ENCODE results near the gene FDPS. TPM values are rescaled to one million over a fixed set of nuclear protein-coding genes. Genes with fewer than 3 reads are reported as not detected.

FDPS gene
- total RNA-seq, 1 donor from 2014 or later: 242 TPM

DNA sequence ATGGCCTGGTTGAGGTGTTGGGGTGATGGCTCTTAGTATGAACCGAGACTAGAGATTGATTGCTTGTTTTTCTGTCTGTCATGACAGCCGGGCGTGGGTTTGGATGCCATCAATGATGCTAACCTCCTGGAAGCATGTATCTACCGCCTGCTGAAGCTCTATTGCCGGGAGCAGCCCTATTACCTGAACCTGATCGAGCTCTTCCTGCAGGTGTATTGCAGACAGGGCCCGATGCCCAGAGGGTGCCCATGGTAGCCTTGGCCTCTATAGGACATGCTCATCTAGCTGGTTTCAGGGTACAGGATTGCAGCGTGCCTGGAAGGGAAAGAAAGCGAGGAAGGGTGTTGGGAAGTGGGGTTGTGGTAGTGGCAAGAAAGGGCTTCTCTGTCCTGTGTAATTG, 9.4 kb downstream of the FDPS start:
- no peak overlapping the region for H3K4me3 Mint-ChIP-seq
- peaks cover 35% of the 10 kb centered on the region for H3K4me1 Mint-ChIP-seq
- TF ChIP-seq, protein P1, sequence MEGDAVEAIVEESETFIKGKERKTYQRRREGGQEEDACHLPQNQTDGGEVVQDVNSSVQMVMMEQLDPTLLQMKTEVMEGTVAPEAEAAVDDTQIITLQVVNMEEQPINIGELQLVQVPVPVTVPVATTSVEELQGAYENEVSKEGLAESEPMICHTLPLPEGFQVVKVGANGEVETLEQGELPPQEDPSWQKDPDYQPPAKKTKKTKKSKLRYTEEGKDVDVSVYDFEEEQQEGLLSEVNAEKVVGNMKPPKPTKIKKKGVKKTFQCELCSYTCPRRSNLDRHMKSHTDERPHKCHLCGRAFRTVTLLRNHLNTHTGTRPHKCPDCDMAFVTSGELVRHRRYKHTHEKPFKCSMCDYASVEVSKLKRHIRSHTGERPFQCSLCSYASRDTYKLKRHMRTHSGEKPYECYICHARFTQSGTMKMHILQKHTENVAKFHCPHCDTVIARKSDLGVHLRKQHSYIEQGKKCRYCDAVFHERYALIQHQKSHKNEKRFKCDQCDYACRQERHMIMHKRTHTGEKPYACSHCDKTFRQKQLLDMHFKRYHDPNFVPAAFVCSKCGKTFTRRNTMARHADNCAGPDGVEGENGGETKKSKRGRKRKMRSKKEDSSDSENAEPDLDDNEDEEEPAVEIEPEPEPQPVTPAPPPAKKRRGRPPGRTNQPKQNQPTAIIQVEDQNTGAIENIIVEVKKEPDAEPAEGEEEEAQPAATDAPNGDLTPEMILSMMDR (IDR thresholded peaks at IDR 0.05): no peak
- intact Hi-C loops (cut with micrococcal nuclease): no loop called here
- H3K27me3 Mint-ChIP-seq: no peaks in the 10 kb centered on the region
- POLR2A ChIA-PET: interaction anchor here (0.6 kb wide), 1 partner anchor 66 kb away, joined by 3 read pairs; no protein-coding TSS in a partner anchor
- no peak for DNase-seq
- no peak overlapping the region for H3K27ac Mint-ChIP-seq
- H3K9me3 Mint-ChIP-seq: no peaks in the 10 kb centered on the region
- ATAC-seq (ENCODE audit: low read depth): no peak
- peaks cover 43% of the 10 kb centered on the region for H3K36me3 Mint-ChIP-seq (ENCODE audit: low read depth)
- CTCF ChIA-PET: interaction anchor here (1.3 kb wide), 1 partner anchor 185 kb away, joined by 3 read pairs; no protein-coding TSS in a partner anchor

DNA sequence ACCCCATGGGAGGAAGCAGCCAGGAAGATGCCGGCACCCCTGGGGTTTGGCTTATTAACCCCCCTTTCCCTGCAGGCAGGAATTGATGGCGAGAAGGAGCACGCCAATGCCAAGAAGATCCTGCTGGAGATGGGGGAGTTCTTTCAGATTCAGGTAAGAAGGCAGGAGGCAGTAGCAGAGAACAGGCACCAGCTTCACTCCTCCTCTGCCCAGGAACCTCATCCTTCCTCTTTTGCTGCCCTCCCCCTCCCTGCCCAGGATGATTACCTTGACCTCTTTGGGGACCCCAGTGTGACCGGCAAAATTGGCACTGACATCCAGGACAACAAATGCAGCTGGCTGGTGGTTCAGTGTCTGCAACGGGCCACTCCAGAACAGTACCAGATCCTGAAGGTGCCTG, 10.9 kb downstream of the FDPS start:
- H3K36me3 Mint-ChIP-seq (ENCODE audit: low read depth): peaks cover 37% of the 10 kb centered on the region
- no peaks in the 10 kb centered on the region for H3K9me3 Mint-ChIP-seq
- H3K27ac Mint-ChIP-seq: no peak overlapping the region
- intact Hi-C loops (cut with micrococcal nuclease): no loop called here
- POLR2A ChIA-PET: interaction anchor here (1.5 to 2.1 kb wide), 2 partner anchors 9 to 12 kb away, joined by 5 to 12 read pairs; partner anchors contain the start of gene FDPS
- peaks cover 35% of the 10 kb centered on the region for H3K4me1 Mint-ChIP-seq
- DNase-seq (no peak), ATAC-seq (ENCODE audit: low read depth) (no peak)
- TF ChIP-seq, protein P1 (IDR thresholded peaks at IDR 0.05): no peak
- H3K4me3 Mint-ChIP-seq: no peak overlapping the region
- CTCF ChIA-PET: interaction anchor here (1.5 to 5.9 kb wide), 3 partner anchors 11 to 112 kb away, joined by 4 to 79 read pairs (median 6); partner anchors contain the start of genes FDPS and THBS3
- H3K27me3 Mint-ChIP-seq: no peaks in the 10 kb centered on the region

DNA sequence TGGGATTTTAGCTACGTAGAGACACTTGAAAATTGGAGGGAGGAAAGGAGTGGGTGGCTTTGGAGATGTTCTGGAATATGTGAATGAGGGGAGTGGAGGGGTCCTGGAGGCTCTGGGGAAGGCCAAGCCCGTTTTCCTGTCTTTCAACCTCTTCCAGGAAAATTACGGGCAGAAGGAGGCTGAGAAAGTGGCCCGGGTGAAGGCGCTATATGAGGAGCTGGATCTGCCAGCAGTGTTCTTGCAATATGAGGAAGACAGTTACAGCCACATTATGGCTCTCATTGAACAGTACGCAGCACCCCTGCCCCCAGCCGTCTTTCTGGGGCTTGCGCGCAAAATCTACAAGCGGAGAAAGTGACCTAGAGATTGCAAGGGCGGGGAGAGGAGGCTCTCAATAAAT, 11.6 kb downstream of the FDPS start:
- no peaks in the 10 kb centered on the region for H3K27me3 Mint-ChIP-seq
- H3K4me3 Mint-ChIP-seq: peak overlapping the region; percentile 74
- H3K9me3 Mint-ChIP-seq: no peaks in the 10 kb centered on the region
- DNase-seq (no peak), ATAC-seq (ENCODE audit: low read depth) (no peak)
- no peak overlapping the region for H3K27ac Mint-ChIP-seq
- H3K36me3 Mint-ChIP-seq (ENCODE audit: low read depth): peaks cover 31% of the 10 kb centered on the region
- CTCF ChIA-PET: interaction anchor here (1.5 to 5.9 kb wide), 3 partner anchors 12 to 113 kb away, joined by 4 to 79 read pairs (median 6); partner anchors contain the start of genes FDPS and THBS3
- peaks cover 35% of the 10 kb centered on the region for H3K4me1 Mint-ChIP-seq
- TF ChIP-seq, protein P1 (IDR thresholded peaks at IDR 0.05): no peak
- intact Hi-C loops (cut with micrococcal nuclease): loop anchor here (5.0 kb wide), 2 partner anchors 128 to 233 kb away; no protein-coding TSS in a partner anchor
- POLR2A ChIA-PET: interaction anchor here (0.7 to 3.4 kb wide), 6 partner anchors 9 to 65 kb away, joined by 3 to 12 read pairs (median 6); partner anchors contain the start of genes CLK2, ENTREP3, FDPS and SCAMP3

DNA sequence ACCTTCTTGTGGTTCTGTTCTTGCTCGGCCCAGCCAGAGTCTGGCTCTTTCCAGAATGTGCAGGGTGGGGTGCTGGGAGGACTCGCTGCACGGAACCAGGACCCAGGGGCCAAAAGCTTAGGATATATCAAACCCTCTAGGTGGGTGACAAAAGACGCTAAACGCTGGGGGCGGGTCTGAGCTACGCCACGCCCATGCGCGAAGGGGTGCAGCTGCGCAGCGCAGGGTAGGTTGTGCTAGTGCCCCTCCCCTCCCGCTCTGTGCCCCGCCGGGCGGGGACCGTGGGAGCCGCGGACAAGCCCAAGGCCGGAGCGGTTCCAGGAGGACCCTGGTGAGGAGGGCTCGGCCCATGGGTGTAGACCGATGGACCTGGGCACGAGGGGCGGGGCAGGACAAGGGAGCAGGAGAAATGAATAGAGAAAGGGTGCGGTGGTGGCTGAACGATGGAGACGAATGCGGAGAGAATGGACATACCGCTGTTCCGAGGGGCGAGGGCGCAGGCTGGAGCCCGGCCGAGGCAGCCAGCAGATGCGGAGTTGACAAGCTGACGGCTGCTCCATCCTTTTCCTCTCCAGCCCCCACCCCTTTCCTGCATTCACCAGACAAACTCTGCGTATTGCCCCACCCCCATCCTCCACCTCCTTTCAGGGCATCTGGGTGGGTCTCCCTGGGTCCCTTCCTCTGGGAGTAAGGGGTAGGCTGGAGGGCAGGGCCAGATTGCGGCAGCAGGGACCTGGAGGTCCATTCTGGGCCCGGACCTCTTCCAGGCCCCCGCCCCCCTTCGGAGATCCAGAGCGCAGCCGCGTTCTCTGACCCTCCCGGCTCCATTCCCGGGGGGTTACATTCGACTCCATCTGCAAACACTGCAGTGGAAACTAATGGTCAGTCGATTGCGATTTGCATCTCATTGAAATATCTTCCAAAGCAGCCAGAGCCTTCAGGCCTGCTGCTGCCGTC, 12.3 kb downstream of the FDPS start, which contains the start of gene RUSC1:
RUSC1 (plus strand) TSS at position 234 of the 957 bp plus-strand sequence. CDS start 880 bp downstream, outside the sequence.
- H3K4me1 Mint-ChIP-seq: peaks cover 36% of the 10 kb centered on the region
- H3K4me3 Mint-ChIP-seq: peak within 1 kb of the TSS; percentile 74
- intact Hi-C loops (cut with micrococcal nuclease): loop anchor here (5.0 kb wide), 2 partner anchors 129 to 234 kb away; no protein-coding TSS in a partner anchor
- H3K27ac Mint-ChIP-seq: peak within 1 kb of the TSS; percentile 53
- DNase-seq: peak; percentile 70
- H3K9me3 Mint-ChIP-seq: no peaks in the 10 kb centered on the region
- peaks cover 31% of the 10 kb centered on the region for H3K36me3 Mint-ChIP-seq (ENCODE audit: low read depth)
- TF ChIP-seq, protein P1 (IDR thresholded peaks at IDR 0.05): no peak
- ChIA-PET POLR2A (interaction anchor here (0.7 to 3.4 kb wide), 7 partner anchors 10 to 70 kb away, joined by 3 to 12 read pairs (median 5); partner anchors contain the start of genes CLK2, ENTREP3, FDPS and SCAMP3), CTCF (interaction anchor here (1.5 to 5.9 kb wide), 3 partner anchors 13 to 114 kb away, joined by 4 to 79 read pairs (median 6); partner anchors contain the start of genes FDPS and THBS3)
- no peaks in the 10 kb centered on the region for H3K27me3 Mint-ChIP-seq
- ATAC-seq (ENCODE audit: low read depth): peak; percentile 48
